ENCODE data around the gene JUP.

Gene JUP

DNA sequence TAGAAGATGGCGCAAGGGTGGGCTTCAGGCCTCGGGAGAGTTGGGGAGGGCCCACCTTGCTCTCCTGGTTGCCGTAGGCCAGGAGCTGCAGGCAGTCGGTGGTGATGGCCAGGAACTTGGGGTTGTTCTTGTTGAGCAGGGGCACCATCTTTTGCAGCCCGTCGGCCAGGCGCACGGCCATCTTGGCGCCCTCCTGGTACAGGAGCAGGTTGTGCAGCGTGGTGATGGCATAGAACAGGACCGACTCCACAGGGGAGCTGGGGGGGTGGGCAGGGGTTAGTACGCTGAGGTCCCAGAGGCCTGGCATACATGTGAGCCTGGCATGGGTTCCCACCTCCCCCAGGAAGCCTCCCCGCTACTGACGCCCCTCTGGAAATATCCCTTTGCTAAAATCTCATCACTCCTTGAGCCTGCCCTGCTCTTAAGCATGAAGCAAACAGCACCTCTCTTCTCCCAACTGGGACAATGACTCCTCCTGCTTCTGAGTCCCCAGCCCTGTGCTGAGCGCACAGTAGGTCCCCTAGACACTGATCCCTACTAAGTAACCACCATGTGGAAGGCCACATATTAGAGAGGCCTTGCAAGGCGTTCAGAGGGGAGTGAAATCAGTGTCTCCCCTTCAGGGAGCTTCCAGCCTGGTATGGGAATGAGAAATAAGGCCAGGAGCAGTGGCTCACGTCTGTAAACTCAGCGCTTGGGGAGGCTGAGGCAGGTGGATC is 19.0 kb downstream of the JUP start:
- TF ChIP-seq GATA1 (IDR thresholded peaks at IDR 0.05; ENCODE audit: low read depth, low read length): no peak
- TF ChIP-seq POLR2A (IDR thresholded peaks at IDR 0.05; ENCODE audit: low read length): no peak
- DNase-seq: no peak

DNA sequence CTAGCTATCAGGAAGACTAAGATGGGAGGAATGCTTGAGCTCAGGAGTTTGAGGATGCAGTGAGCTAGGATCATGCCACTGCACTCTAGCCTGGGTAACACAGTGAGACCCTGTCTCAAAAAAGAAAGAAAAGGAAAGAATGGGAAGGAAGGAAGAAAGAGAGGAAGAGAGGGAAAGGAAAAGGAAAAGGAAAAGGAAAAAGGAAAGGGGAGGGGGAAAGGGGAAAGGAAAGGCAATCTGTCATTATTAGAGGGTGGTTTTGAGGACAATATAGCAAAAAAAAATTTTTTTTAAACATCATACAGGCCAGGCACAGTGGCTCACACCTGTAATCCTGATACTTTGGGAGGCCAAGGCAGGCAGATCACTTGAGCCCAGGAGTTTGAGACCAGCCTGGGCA is 20.4 kb downstream of the JUP start:
- no peak for DNase-seq
- TF ChIP-seq GATA1 (IDR thresholded peaks at IDR 0.05; ENCODE audit: low read depth, low read length) (no peak), POLR2A (IDR thresholded peaks at IDR 0.05; ENCODE audit: low read length) (no peak)

DNA sequence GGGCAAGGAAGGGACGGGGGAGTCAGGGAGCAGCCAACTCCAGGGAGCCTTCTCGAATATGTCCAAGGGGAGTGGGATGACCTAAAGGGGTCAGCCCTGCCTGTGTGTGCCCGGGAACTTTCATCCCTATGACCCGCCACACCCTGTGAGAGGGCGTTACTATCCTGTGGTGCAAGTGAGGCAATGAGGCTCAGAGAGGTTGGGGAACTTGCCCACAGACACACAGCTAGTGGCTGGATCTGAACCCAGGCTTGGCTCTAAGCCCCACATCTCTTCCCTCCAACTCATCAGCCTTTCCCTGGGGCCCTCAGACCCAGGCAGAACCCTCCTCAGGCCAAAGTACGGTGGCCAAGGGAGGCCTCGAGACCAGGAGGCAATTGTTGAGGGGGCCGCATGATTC is 23.2 kb downstream of the JUP start:
- DNase-seq: no peak
- no peak for TF ChIP-seq POLR2A (IDR thresholded peaks at IDR 0.05; ENCODE audit: low read length)
- TF ChIP-seq GATA1 (IDR thresholded peaks at IDR 0.05; ENCODE audit: low read depth, low read length): no peak

DNA sequence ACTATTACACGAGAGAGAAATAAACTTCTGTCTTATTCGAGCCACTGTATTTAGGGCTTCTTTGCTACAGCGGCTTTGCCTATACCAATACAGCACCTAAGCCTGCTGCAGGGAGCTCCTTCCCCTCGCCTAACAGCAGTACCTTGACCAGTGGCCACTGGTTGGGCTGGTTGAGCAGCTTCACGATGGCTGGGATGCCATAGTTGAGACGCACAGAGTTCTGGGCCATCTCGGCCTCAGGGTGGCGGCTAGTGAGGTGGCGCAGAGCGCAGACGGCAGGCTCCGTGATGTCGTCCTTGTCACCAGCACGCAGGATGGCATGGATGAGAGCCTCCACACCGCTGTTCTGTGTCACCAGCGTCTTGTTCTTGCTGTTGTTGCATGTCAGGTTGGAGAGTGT is 23.7 kb downstream of the JUP start:
- TF ChIP-seq GATA1 (IDR thresholded peaks at IDR 0.05; ENCODE audit: low read depth, low read length) (no peak), POLR2A (IDR thresholded peaks at IDR 0.05; ENCODE audit: low read length) (no peak)
- DNase-seq: no peak

DNA sequence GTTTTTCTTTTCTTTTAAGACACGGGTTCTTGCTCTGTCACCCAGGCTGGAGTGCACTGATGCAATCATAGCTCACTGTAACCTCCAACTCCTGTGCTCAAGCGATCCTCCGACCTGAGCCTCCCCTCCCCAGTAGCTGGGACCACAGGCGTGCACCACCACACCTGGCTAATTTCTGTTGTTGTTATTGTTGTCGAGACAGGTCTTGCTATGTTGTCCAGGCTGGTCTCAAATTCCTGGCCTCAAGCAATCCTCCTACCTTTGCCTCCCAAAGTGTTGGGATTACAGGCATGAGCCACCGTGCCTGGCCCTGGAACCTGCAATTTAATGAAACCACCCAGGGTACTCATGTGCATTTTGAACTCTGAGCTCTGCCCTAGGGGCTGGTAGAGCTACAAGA is 24.1 kb downstream of the JUP start:
- TF ChIP-seq POLR2A (IDR thresholded peaks at IDR 0.05; ENCODE audit: low read length) (no peak), GATA1 (IDR thresholded peaks at IDR 0.05; ENCODE audit: low read depth, low read length) (no peak)
- no peak for DNase-seq

DNA sequence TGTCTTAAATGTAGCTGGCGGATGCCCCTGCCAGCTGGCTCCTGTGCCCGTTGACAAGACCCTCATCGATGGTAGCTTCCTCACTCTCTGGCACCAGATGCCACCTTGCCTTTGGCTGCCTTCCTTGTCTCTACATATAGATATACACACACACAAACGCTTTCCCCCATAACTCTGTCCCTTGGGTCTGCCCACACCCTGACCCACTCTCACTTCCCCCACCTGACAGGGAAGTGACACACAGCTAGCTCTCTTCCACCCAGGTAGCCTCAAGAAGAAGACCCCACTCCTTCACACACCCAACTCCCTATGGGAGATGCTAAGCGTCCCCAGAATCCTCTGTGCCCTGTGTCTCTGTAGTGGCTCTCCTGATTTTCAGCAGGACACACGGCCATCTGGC is 25.6 kb downstream of the JUP start:
- no peak for TF ChIP-seq POLR2A (IDR thresholded peaks at IDR 0.05; ENCODE audit: low read length)
- TF ChIP-seq GATA1 (IDR thresholded peaks at IDR 0.05; ENCODE audit: low read depth, low read length): no peak
- no peak for DNase-seq

DNA sequence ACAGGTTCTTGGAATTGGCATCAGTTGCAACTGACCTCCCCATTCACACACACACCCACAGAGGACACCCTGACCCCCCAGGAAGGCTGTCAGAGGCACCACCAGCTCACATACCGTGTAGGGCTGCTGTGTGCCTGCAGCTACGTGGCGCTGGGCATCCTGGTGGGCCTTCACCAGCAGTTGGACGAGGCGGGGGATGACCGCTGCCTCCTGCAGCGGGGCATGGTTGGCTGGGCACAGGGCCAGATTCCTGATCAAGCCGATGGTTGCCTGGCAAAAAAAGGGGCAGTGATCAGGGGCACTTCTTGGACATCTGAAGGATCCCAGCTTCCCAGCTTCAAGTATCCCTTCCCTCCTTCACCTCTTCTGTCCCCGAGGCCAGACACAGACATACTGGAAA is 27.9 kb downstream of the JUP start:
- TF ChIP-seq GATA1 (IDR thresholded peaks at IDR 0.05; ENCODE audit: low read depth, low read length) (no peak), POLR2A (IDR thresholded peaks at IDR 0.05; ENCODE audit: low read length) (no peak)
- DNase-seq: no peak

DNA sequence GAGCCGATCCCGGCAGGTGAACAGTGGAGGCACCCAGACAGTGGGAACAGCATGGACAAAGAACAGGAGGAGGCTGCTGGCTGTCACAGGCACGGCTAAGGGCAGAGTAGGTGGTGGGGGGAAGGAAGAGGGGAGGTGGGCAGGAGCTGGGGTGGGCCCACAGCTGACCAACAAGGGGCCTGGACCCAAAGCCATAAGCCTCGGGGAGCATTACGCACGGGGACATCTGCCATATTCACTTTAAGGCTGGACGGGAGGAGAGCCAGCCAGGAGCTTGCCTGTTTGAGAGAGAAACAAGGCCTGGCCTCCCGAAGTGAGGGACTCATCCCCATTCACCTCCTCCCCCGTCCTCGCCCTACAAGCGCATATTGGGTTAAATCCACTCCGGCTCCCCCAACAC is 32.4 kb downstream of the JUP start:
- TF ChIP-seq POLR2A (IDR thresholded peaks at IDR 0.05; ENCODE audit: low read length) (no peak), GATA1 (IDR thresholded peaks at IDR 0.05; ENCODE audit: low read depth, low read length) (no peak)
- DNase-seq: no peak

DNA sequence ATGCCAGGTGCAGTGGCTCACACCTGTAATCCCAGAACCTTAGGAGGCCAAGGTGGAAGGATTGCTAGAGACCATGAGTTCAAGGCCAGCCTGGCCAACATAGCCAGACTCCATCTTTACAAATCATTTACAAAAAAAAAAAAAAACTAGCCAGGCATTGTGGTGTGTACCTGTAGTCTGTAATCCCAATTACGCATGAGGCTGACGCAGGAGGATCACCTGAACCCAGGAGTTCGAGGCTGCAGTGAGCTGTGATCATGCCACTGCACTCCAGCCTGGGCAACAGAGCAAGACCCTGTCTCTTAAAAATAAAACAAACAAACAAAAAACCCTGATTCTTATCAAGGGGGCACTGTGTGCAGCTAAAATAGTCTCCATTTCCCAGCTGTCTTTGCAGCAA is 35.2 kb downstream of the JUP start:
- no peak for DNase-seq
- TF ChIP-seq POLR2A (IDR thresholded peaks at IDR 0.05; ENCODE audit: low read length) (no peak), GATA1 (IDR thresholded peaks at IDR 0.05; ENCODE audit: low read depth, low read length) (no peak)

DNA sequence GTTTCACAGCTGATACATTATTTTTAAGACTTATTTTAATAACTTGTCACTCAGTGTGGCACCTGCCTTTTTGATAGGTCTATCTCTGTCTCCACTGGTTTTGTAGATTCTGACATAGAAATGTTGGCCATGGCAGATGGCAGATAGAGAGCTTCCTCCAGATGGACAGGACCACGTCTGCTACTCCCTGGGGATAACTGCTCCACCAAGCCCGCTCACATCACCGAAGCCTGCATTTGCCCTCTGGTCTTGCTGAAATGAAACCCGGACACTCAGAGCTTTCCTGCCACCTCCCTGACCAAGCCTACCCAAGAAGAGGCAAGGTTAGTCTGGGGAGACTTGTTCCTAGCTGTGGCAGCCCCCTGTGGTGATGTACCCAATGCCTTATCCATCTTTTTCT is 35.6 kb downstream of the JUP start:
- DNase-seq: no peak

DNA sequence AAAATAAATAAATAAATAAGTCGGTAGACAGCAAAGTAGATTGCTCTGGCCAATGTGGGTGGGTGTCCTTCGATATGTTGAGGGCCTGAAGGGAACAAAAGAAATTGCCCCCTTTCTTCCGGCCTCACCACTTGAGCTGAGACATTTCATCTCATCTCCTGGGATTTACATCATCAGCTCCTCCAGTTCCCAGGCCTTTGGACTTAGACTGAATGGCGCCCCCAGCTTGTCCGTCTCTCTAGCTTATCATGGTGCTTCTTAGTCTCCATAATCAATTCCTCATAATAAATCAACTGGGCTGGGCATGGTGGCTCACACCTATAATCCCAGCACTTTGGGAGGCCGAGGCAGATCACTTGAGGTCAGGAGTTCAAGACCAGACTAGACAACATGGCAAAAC is 38.2 kb downstream of the JUP start:
- DNase-seq: no peak
- no peak for TF ChIP-seq GATA1 (IDR thresholded peaks at IDR 0.05; ENCODE audit: low read depth, low read length)
- TF ChIP-seq POLR2A (IDR thresholded peaks at IDR 0.05; ENCODE audit: low read length): no peak

More for the DNA sequence above, 35.6 kb downstream of the JUP start:
- TF ChIP-seq POLR2A (IDR thresholded peaks at IDR 0.05; ENCODE audit: low read length) (no peak), GATA1 (IDR thresholded peaks at IDR 0.05; ENCODE audit: low read depth, low read length) (no peak)

DNA sequence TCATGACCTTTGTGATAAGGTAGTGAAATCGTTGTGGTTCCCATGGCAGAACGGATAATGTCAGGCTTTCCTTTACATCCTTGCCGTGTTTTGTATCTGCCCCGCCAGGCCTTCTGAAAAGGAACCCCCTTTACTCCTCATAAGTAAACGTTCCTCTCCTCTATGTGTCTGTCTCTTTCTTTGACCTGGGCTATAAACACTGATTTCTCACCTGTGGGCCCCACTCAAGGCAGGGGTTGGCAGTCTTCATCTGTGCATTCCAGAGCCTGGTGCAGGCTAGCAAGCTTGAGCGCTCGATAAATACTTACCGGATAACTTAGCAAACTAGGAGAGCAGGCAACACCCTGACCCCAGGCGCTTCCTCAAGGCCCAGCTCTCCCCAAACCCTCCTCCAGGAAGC is 44.8 kb downstream of the JUP start:
- TF ChIP-seq POLR2A (IDR thresholded peaks at IDR 0.05; ENCODE audit: low read length): no peak
- TF ChIP-seq GATA1 (IDR thresholded peaks at IDR 0.05; ENCODE audit: low read depth, low read length): no peak
- no peak for DNase-seq

DNA sequence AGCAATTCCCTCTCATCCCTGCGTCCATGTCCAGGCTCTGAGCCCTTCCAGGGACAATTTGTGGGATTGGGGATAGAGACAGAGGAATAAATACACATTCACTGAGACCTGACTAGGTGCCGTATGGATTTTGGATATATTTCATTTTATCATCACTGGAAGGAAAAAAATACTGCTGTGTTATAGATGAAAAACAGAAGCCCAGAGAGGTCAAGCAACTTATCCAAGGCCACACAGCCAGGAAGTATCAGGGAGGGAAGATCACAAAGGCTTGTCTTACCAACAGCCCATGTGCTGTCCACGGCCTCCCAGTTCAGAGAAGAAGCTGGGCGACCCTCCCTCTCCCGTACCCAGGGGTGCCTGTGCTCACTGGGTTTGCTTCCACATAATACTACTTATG is 46.0 kb downstream of the JUP start:
- DNase-seq: no peak
- TF ChIP-seq POLR2A (IDR thresholded peaks at IDR 0.05; ENCODE audit: low read length) (no peak), GATA1 (IDR thresholded peaks at IDR 0.05; ENCODE audit: low read depth, low read length) (no peak)

DNA sequence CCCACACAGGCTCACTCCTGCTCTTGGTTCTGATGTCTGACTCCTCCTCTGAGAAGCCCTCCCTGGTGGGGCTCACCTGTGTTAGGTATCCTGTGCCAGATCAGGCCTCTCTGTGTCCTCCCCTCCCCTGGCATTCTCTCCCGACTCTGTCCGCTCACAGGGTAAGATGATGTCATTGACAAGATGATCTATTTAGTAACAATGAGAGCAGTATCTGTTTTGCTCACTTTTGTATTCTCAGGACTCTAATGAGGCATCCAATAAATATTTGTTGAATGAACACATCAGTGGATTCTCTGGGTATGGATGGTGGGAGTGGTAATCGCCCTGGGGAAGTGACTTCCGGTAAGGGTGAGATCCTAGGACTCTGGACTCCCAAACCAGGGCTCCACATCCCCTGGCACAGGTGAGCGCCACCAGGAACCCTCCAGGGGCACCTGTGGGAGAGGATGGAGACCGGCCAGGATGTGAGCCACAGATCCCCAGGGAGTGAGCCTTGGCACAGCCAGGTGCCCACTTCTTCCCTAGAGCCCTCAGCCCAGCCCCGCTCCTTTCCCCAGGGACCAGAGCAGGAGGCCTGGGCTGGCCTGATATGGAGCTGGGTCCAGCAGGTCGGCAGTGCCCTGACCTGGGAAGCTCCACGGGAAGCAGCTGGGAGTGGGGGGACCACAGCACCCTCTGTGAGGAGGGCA is 46.7 kb downstream of the JUP start:
- no peak for DNase-seq
- no peak for TF ChIP-seq POLR2A (IDR thresholded peaks at IDR 0.05; ENCODE audit: low read length)
- TF ChIP-seq GATA1 (IDR thresholded peaks at IDR 0.05; ENCODE audit: low read depth, low read length): no peak

DNA sequence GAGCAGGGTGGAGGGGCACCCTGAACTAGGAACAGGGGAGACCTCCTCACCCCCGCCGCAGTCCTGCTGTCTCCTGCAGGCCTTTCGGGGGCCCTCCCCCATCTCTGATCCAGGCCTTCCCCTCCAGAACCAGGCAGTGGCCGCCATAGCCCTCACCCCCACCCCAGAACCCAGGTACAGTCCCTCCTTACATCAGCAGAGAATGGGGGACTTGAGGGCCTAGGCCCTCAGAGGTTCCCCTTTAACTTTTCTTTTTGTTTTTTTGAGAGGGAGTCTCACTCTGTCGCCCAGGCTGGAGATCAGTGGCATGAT is 47.8 kb downstream of the JUP start:
- TF ChIP-seq POLR2A (IDR thresholded peaks at IDR 0.05; ENCODE audit: low read length): no peak
- no peak for TF ChIP-seq GATA1 (IDR thresholded peaks at IDR 0.05; ENCODE audit: low read depth, low read length)
- no peak for DNase-seq
